Left ventricle myocardium inferior (tissue), 1 donor: ENCODE data around the gene NDUFS3. TPM values are rescaled to one million over a fixed set of nuclear protein-coding genes. Genes with fewer than 3 reads are reported as not detected.
"Not testable (repeated sequence)": the region's sequence is repeated elsewhere in the genome, so short reads cannot be mapped to it uniquely, and the experiment has no call there.

Source experiments
- DNase-seq: peaks from one replicate; pipeline ENCODE4 v3.0.0-alpha.2; 2020
- H3K27ac ChIP-seq: fragments of 200-600 bp; replicated peaks from 2 replicates; pipeline ENCODE4 v1.8.0; 2021
- H3K27me3 ChIP-seq: fragments of 200-600 bp; 2 replicates; pipeline ENCODE4 v1.8.0; 2021; ENCODE audit warnings: low read depth
- H3K36me3 ChIP-seq: fragments of 200-600 bp; 2 replicates; pipeline ENCODE4 v1.8.0; 2021
- H3K4me1 ChIP-seq: fragments of 200-600 bp; 2 replicates; pipeline ENCODE4 v1.8.0; 2021
- H3K4me3 ChIP-seq: fragments of 200-600 bp; 2 replicates; pipeline ENCODE4 v1.8.0; 2021; ENCODE audit warnings: mild to moderate bottlenecking, moderate library complexity
- H3K9me3 ChIP-seq: fragments of 200-600 bp; replicated peaks from 2 replicates; pipeline ENCODE4 v1.8.0; 2021
- CTCF ChIP-seq: fragments of 200-600 bp; IDR thresholded peaks from 2 replicates; pipeline ENCODE4 v1.8.0; 2021; ENCODE audit warnings: antibody characterized with exemption, mild to moderate bottlenecking, borderline replicate concordance
- intact Hi-C: fragments of 100-400 bp; cut with micrococcal nuclease; formaldehyde crosslinking; loops from one replicate; pipeline ENCODE4 v1.11.0; 2022
- total RNA-seq: library from RNA; stranded (reverse); fragmentation: NEBNext Ultra II Directional; extraction: Animal tissue kit (Norgen Biotek cat#: 25700); gene quantifications from one replicate; pipeline ENCODE4 v1.2.1, GENCODE V29; 2021
- donor health status: DM: no; HTN: yes; CAD: no; lungs with severe emphysema.

The NDUFS3 gene
- total RNA-seq, 1 donor from 2014 or later = 296 TPM

- intact Hi-C loops = no loop called here
- no peak overlapping the region for H3K27ac ChIP-seq
- DNase-seq = no peak
- H3K4me3 ChIP-seq = no peak overlapping the region
- H3K4me1 ChIP-seq = peaks cover 84% of the 10 kb centered on the region
- no peaks in the 10 kb centered on the region for H3K27me3 ChIP-seq
- H3K36me3 ChIP-seq = peaks cover 3% of the 10 kb centered on the region
- no peaks in the 10 kb centered on the region for H3K9me3 ChIP-seq
- TF ChIP-seq CTCF = no peak
Observed at GRCh38 chr11:47541070-47541469, 37.8 kb upstream of the NDUFS3 start.

GRCh38 chr11:47545298-47545697 lies 33.6 kb upstream of the NDUFS3 start:
- Histone ChIP-seq H3K27ac (no peak overlapping the region), H3K4me1 (peaks cover 83% of the 10 kb centered on the region), H3K36me3 (no peaks in the 10 kb centered on the region), H3K9me3 (no peaks in the 10 kb centered on the region), H3K27me3 (no peaks in the 10 kb centered on the region), H3K4me3 (no peak overlapping the region)
- TF ChIP-seq CTCF = no peak
- no peak for DNase-seq
- intact Hi-C loops = no loop called here

DNA sequence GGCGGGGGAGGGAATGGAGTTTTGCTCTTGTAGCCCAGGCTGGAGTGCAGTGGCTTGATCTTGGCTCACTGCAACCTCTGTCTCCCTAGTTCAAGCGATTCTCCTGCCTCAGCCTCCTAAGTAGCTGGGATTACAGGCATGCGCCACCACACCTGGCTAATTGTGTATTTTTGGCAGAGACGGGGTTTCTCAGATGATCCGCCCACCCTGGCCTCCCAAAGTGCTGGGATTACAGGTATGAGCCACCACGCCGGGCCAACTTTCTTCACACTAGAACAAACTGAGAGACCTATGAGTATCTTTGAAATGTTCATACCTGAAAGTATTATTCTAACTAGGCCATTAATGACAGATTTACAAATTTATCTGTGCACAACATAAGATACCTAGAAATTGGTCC lies 32.6 kb upstream of the NDUFS3 start:
- H3K4me1 ChIP-seq = peaks cover 83% of the 10 kb centered on the region
- H3K36me3 ChIP-seq, H3K4me3 ChIP-seq, H3K27ac ChIP-seq, H3K9me3 ChIP-seq, DNase-seq, intact Hi-C loops, H3K27me3 ChIP-seq: not testable (repeated sequence)

GRCh38 chr11:47550288-47551047 lies 28.4 kb upstream of the NDUFS3 start:
- peaks cover 78% of the 10 kb centered on the region for H3K4me1 ChIP-seq
- no peaks in the 10 kb centered on the region for H3K9me3 ChIP-seq
- no peaks in the 10 kb centered on the region for H3K27me3 ChIP-seq
- TF ChIP-seq CTCF = no peak
- peak overlapping the region; percentile 96 for H3K4me3 ChIP-seq
- H3K27ac ChIP-seq = peak overlapping the region; percentile 94
- no peak for DNase-seq
- no peaks in the 10 kb centered on the region for H3K36me3 ChIP-seq
- intact Hi-C loops = no loop called here

- Histone ChIP-seq H3K4me1 (peaks cover 77% of the 10 kb centered on the region), H3K27me3 (no peaks in the 10 kb centered on the region), H3K9me3 (no peaks in the 10 kb centered on the region), H3K36me3 (no peaks in the 10 kb centered on the region), H3K4me3 (peak overlapping the region; percentile 96), H3K27ac (peak overlapping the region; percentile 94)
- TF ChIP-seq CTCF = peak; percentile 35
- no peak for DNase-seq
- intact Hi-C loops = no loop called here
Observed at GRCh38 chr11:47551086-47551485, 27.8 kb upstream of the NDUFS3 start.

GRCh38 chr11:47552056-47552565 lies 26.8 kb upstream of the NDUFS3 start:
- Histone ChIP-seq H3K36me3 (no peaks in the 10 kb centered on the region), H3K4me1 (peaks cover 69% of the 10 kb centered on the region), H3K4me3 (peak overlapping the region; percentile 96), H3K9me3 (no peaks in the 10 kb centered on the region), H3K27me3 (no peaks in the 10 kb centered on the region), H3K27ac (peak overlapping the region; percentile 94)
- intact Hi-C loops = no loop called here
- DNase-seq = peak; percentile 20
- TF ChIP-seq CTCF = no peak
